A673 (cell line): Measurements from ENCODE around the gene NOTCH4.

Source experiments
- CTCF ChIP-seq: fragments of 300-800, 200-600 bp; sonication (generic); conservative IDR thresholded peaks from 2 replicates; pipeline ENCODE4 v1.5.1; 2017; ENCODE audit warnings: low read depth, mild to moderate bottlenecking, antibody characterized with exemption, low read length, moderate library complexity, mixed read lengths
- EZH2 ChIP-seq: fragments of 200-600 bp; sonication (generic); IDR thresholded peaks from 2 replicates; pipeline ENCODE4 v1.6.1; 2017; ENCODE audit warnings: borderline replicate concordance, low read depth, mild to moderate bottlenecking, mixed read lengths, antibody characterized with exemption, low read length; ENCODE audit not compliant: poor library complexity, severe bottlenecking

GRCh38 chr6:32254761-32255198 is 30.9 kb upstream of the NOTCH4 start:
- TF ChIP-seq CTCF (no peak), EZH2 (no peak)
